Rectal smooth muscle tissue (tissue), 1 donor: ENCODE measurements around the gene CEPT1.
A peak's percentile ranks its signal among the peaks of the same experiment; 100 is the strongest.

Experiments
- H3K27ac ChIP-seq: one replicate; pipeline ENCODE4 v1.7.0; 2013; ENCODE audit warnings: low read depth, low read length, inconsistent platforms
- H3K27me3 ChIP-seq: one replicate; pipeline ENCODE4 v1.7.0; 2013; ENCODE audit warnings: low read length; ENCODE audit not compliant: control insufficient read depth, insufficient read depth
- H3K36me3 ChIP-seq: one replicate; pipeline ENCODE4 v1.7.0; 2013; ENCODE audit warnings: low read length; ENCODE audit not compliant: control insufficient read depth, insufficient read depth
- H3K4me1 ChIP-seq: one replicate; pipeline ENCODE4 v1.7.0; 2013; ENCODE audit warnings: low read length; ENCODE audit not compliant: control insufficient read depth, insufficient read depth
- H3K4me3 ChIP-seq: one replicate; pipeline ENCODE4 v1.7.0; 2013; ENCODE audit warnings: low read length
- H3K9ac ChIP-seq: one replicate; pipeline ENCODE4 v1.7.0; 2013; ENCODE audit warnings: low read length

CEPT1 gene

GRCh38 chr1:111131693-111132092 is 8.3 kb upstream of the CEPT1 start:
- Histone ChIP-seq H3K27me3 (no peaks in the 10 kb centered on the region), H3K27ac (no peak overlapping the region), H3K36me3 (peaks cover under 1% of the 10 kb centered on the region), H3K9ac (no peak overlapping the region), H3K4me3 (no peak overlapping the region), H3K4me1 (no peaks in the 10 kb centered on the region)

- no peak overlapping the region for H3K9ac ChIP-seq
- no peaks in the 10 kb centered on the region for H3K27me3 ChIP-seq
- H3K36me3 ChIP-seq = no peaks in the 10 kb centered on the region
- no peak overlapping the region for H3K27ac ChIP-seq
- H3K4me1 ChIP-seq = no peaks in the 10 kb centered on the region
- no peak overlapping the region for H3K4me3 ChIP-seq
These were observed 6.2 kb upstream of the CEPT1 start for GRCh38 chr1:111133866-111134265.

- H3K36me3 ChIP-seq = no peaks in the 10 kb centered on the region
- H3K4me1 ChIP-seq = peaks cover 11% of the 10 kb centered on the region
- peak overlapping the region; percentile 86 for H3K27ac ChIP-seq
- peak overlapping the region; percentile 98 for H3K4me3 ChIP-seq
- no peaks in the 10 kb centered on the region for H3K27me3 ChIP-seq
- H3K9ac ChIP-seq = peak overlapping the region; percentile 96
These were observed 583 bp upstream of the CEPT1 start for GRCh38 chr1:111139324-111139955.

- H3K4me3 ChIP-seq = peak overlapping the region; percentile 98
- peaks cover 11% of the 10 kb centered on the region for H3K4me1 ChIP-seq
- peak overlapping the region; percentile 86 for H3K27ac ChIP-seq
- H3K36me3 ChIP-seq = no peaks in the 10 kb centered on the region
- H3K27me3 ChIP-seq = no peaks in the 10 kb centered on the region
- peak overlapping the region; percentile 96 for H3K9ac ChIP-seq
These were observed 601 bp downstream of the CEPT1 start for GRCh38 chr1:111140680-111140967.

- no peak overlapping the region for H3K9ac ChIP-seq
- no peak overlapping the region for H3K4me3 ChIP-seq
- H3K36me3 ChIP-seq = no peaks in the 10 kb centered on the region
- no peaks in the 10 kb centered on the region for H3K27me3 ChIP-seq
- H3K27ac ChIP-seq = no peak overlapping the region
- H3K4me1 ChIP-seq = peaks cover 11% of the 10 kb centered on the region
These were observed 1.5 kb downstream of the CEPT1 start for GRCh38 chr1:111141245-111142220.

DNA sequence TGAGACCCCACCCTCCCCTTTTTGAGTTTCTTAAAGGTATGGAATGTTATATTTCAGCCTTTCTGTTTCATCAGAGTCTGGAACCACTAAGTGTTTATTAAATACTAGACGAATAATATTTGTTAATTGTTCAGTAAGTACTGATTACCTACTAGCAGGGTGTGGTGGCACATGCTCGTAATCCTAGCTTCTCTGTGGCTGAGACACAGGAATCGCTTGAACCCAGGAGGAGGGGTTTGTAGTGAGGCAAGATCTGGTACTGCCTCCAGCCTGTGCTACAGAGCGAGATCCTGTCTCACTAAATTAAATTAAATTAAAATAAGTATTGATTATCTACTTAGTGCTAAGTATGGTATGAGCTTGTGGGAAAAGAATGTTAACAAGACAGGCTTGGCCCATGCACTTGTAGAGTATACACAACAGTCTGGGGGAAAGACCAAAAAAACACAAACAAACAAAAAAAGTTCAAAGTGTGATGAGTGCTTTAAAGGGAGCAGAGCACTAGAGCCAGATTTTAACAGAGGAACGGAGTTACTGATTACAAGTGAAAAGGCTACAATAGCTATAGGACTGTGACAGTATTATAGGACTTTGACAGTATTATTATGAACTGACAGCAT is 2.4 kb downstream of the CEPT1 start:
- Histone ChIP-seq H3K4me1 (peaks cover 11% of the 10 kb centered on the region), H3K27ac (no peak overlapping the region), H3K36me3 (no peaks in the 10 kb centered on the region), H3K4me3 (no peak overlapping the region), H3K9ac (no peak overlapping the region), H3K27me3 (no peaks in the 10 kb centered on the region)

DNA sequence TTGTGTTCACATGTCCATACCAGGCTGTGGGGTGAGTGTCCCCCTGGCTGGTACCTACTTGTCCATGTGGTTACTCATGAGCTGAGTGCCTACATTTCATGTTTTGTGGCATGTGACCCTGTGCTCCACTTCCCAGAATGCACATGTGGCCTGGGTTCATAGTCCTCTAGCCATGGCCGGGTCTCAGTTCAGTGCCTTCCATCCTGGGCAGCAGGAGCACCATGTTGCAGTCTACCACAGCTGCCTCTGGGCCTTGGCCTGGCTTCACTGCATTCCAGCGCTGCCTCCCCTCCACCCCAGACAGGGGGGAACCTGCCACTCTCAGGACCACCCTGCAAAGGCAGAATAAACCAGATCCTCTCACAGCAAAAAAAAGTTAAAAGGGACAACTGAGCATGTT is 5.5 kb downstream of the CEPT1 start:
- Histone ChIP-seq H3K27ac (no peak overlapping the region), H3K4me1 (peaks cover 13% of the 10 kb centered on the region), H3K36me3 (peaks cover 7% of the 10 kb centered on the region), H3K9ac (no peak overlapping the region), H3K27me3 (no peaks in the 10 kb centered on the region), H3K4me3 (no peak overlapping the region)

GRCh38 chr1:111145963-111146768 is 6.1 kb downstream of the CEPT1 start:
- H3K4me3 ChIP-seq = no peak overlapping the region
- no peak overlapping the region for H3K9ac ChIP-seq
- peaks cover 8% of the 10 kb centered on the region for H3K4me1 ChIP-seq
- peaks cover 7% of the 10 kb centered on the region for H3K36me3 ChIP-seq
- no peak overlapping the region for H3K27ac ChIP-seq
- no peaks in the 10 kb centered on the region for H3K27me3 ChIP-seq

GRCh38 chr1:111147948-111148347 is 7.9 kb downstream of the CEPT1 start:
- peaks cover 7% of the 10 kb centered on the region for H3K36me3 ChIP-seq

DNA sequence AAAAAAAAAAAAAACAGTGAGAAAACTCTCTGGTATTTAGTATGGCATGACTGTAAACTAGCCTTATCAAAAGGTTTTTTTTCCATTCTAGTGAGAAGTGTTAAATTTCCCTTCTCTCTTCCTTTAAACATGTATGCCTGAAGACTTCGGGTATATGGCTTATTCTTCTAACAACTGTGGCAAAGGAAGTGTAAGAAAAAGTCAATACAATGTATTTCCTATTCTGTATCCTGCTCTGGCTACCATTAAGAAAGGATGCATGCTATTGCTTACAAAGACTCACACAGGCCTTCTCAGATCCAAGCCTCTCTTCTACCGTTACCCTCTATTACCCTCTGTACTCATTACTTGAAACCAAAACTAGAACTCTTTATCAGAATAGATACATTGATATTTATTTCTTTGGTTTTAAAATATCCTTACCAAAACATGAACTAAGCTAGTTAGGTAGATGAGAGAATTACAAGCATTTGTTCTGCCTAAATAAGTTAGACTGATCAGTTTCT is 8.4 kb downstream of the CEPT1 start:
- H3K4me1 ChIP-seq = peaks cover 2% of the 10 kb centered on the region
- peaks cover 11% of the 10 kb centered on the region for H3K36me3 ChIP-seq
- H3K27me3 ChIP-seq = no peaks in the 10 kb centered on the region
- H3K27ac ChIP-seq = no peak overlapping the region
- no peak overlapping the region for H3K4me3 ChIP-seq
- no peak overlapping the region for H3K9ac ChIP-seq

More at GRCh38 chr1:111147948-111148347, 7.9 kb downstream of the CEPT1 start:
- H3K27ac ChIP-seq = no peak overlapping the region
- peaks cover 2% of the 10 kb centered on the region for H3K4me1 ChIP-seq
- H3K4me3 ChIP-seq = no peak overlapping the region
- H3K9ac ChIP-seq = no peak overlapping the region
- no peaks in the 10 kb centered on the region for H3K27me3 ChIP-seq

DNA sequence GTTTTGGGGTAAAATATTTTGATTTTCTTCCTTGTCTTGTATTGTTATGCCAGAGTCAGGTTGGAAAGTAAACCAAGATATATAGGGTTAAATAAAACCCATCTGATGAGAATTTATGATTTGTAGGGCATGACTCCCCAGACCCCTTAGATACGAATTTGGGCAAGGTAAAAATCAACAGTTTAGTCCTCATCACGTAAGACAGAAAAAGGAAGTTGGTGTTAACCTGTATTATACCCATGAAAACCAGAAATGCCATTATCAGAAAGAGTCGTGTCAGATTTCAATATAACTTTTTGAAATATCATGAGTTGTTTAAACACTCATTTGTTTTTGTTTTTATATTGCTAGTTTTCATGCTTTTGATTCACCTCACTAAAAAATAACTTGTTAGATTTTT is 11.8 kb downstream of the CEPT1 start:
- H3K4me3 ChIP-seq = no peak overlapping the region
- H3K36me3 ChIP-seq = peaks cover 13% of the 10 kb centered on the region
- H3K27me3 ChIP-seq = no peaks in the 10 kb centered on the region
- H3K4me1 ChIP-seq = peaks cover 2% of the 10 kb centered on the region
- H3K27ac ChIP-seq = no peak overlapping the region
- no peak overlapping the region for H3K9ac ChIP-seq
